H9 (cell line): Measurements from ENCODE around the gene PTPRN2. TPM values are rescaled to one million over a fixed set of nuclear protein-coding genes. Genes with fewer than 3 reads are reported as not detected.

Source experiments
- DNase-seq: peaks from one replicate; pipeline ENCODE4 v3.0.0-alpha.2; 2017
- H2AFZ ChIP-seq: one replicate; pipeline ENCODE4 v1.6.1; 2013; ENCODE audit warnings: mild to moderate bottlenecking, low read length, control low read depth, moderate library complexity
- H2AK5ac ChIP-seq: 2 replicates; pipeline ENCODE4 v1.6.1; 2013; ENCODE audit warnings: low read length, control low read depth, mixed read lengths; ENCODE audit not compliant: insufficient read length
- H2BK120ac ChIP-seq: one replicate; pipeline ENCODE4 v1.6.1; 2013; ENCODE audit warnings: low read depth, mild to moderate bottlenecking, low read length, control low read depth, inconsistent platforms; ENCODE audit not compliant: poor library complexity, severe bottlenecking
- H2BK12ac ChIP-seq: 2 replicates; pipeline ENCODE4 v1.6.1; 2013; ENCODE audit warnings: low read length, control low read depth, mixed read lengths, low read depth; ENCODE audit not compliant: insufficient read length
- H2BK15ac ChIP-seq: 2 replicates; pipeline ENCODE4 v1.6.1; 2013; ENCODE audit warnings: low read depth, low read length, control low read depth
- H2BK20ac ChIP-seq: one replicate; pipeline ENCODE4 v1.6.1; 2013; ENCODE audit warnings: low read depth, mild to moderate bottlenecking, low read length, control low read depth, inconsistent platforms; ENCODE audit not compliant: poor library complexity, severe bottlenecking
- H2BK5ac ChIP-seq: 2 replicates; pipeline ENCODE4 v1.6.1; 2013; ENCODE audit warnings: low read length, control low read depth, mixed read lengths; ENCODE audit not compliant: insufficient read length
- H3K14ac ChIP-seq: 2 replicates; pipeline ENCODE4 v1.6.1; 2013; ENCODE audit warnings: low read length, control low read depth; ENCODE audit not compliant: insufficient read depth
- H3K18ac ChIP-seq: 2 replicates; pipeline ENCODE4 v1.6.1; 2013; ENCODE audit warnings: low read depth, mild to moderate bottlenecking, mixed read lengths, low read length, control low read depth; ENCODE audit not compliant: insufficient read length
- H3K23ac ChIP-seq: 2 replicates; pipeline ENCODE4 v1.6.1; 2013; ENCODE audit warnings: low read length, control low read depth, mixed read lengths, low read depth; ENCODE audit not compliant: insufficient read length
- H3K23me2 ChIP-seq: 2 replicates; pipeline ENCODE4 v1.6.1; 2013; ENCODE audit warnings: low read depth, mild to moderate bottlenecking, mixed read lengths, low read length, control low read depth; ENCODE audit not compliant: insufficient read length, poor library complexity, severe bottlenecking
- H3K27ac ChIP-seq: 2 replicates; pipeline ENCODE4 v1.5.1; 2013; ENCODE audit warnings: low read length, control low read depth, mixed read lengths, low read depth; ENCODE audit not compliant: insufficient read length
- H3K27me3 ChIP-seq: 2 replicates; pipeline ENCODE4 v1.6.1; 2013; ENCODE audit warnings: low read length, control low read depth, inconsistent platforms; ENCODE audit not compliant: insufficient read depth
- H3K4ac ChIP-seq: 2 replicates; pipeline ENCODE4 v1.6.1; 2013; ENCODE audit warnings: low read depth, mild to moderate bottlenecking, control low read depth, inconsistent platforms, low read length, moderate library complexity
- H3K4me1 ChIP-seq: 2 replicates; pipeline ENCODE4 v1.6.1; 2013; ENCODE audit warnings: low read length, control low read depth, inconsistent platforms; ENCODE audit not compliant: insufficient read depth
- H3K4me2 ChIP-seq: 2 replicates; pipeline ENCODE4 v1.6.1; 2013; ENCODE audit warnings: low read length, control low read depth, mixed read lengths; ENCODE audit not compliant: insufficient read length, insufficient read depth
- H3K56ac ChIP-seq: 2 replicates; pipeline ENCODE4 v1.6.1; 2013; ENCODE audit warnings: low read depth, mild to moderate bottlenecking, mixed read lengths, low read length, control low read depth; ENCODE audit not compliant: insufficient read length
- H3K79me1 ChIP-seq: 2 replicates; pipeline ENCODE4 v1.6.1; 2013; ENCODE audit warnings: low read depth, mild to moderate bottlenecking, moderate library complexity, low read length, control low read depth, inconsistent platforms; ENCODE audit not compliant: insufficient read depth, poor library complexity, severe bottlenecking
- H3K79me2 ChIP-seq: 2 replicates; pipeline ENCODE4 v1.6.1; 2013; ENCODE audit warnings: low read length, control low read depth, inconsistent platforms; ENCODE audit not compliant: insufficient read depth
- H3K9ac ChIP-seq: 2 replicates; pipeline ENCODE4 v1.6.1; 2013; ENCODE audit warnings: low read length, control low read depth, mixed read lengths; ENCODE audit not compliant: insufficient read length; ENCODE audit errors: extremely low read depth
- H3K9me3 ChIP-seq: one replicate; pipeline ENCODE4 v1.6.1; 2013; ENCODE audit warnings: low read depth, low read length, inconsistent platforms; ENCODE audit not compliant: control insufficient read depth
- H3T11ph ChIP-seq: one replicate; pipeline ENCODE4 v1.6.1; 2013; ENCODE audit warnings: mild to moderate bottlenecking, low read length, control low read depth, inconsistent platforms
- H4K20me1 ChIP-seq: one replicate; pipeline ENCODE4 v1.6.1; 2013; ENCODE audit not compliant: control insufficient read depth, insufficient read length, insufficient read depth
- H4K5ac ChIP-seq: 2 replicates; pipeline ENCODE4 v1.6.1; 2013; ENCODE audit warnings: low read depth, mild to moderate bottlenecking, mixed read lengths, low read length, control low read depth; ENCODE audit not compliant: insufficient read length
- H4K8ac ChIP-seq: replicated peaks from 2 replicates; pipeline ENCODE4 v1.6.1; 2013; ENCODE audit warnings: low read length, control low read depth, mixed read lengths, low read depth; ENCODE audit not compliant: insufficient read length
- H4K91ac ChIP-seq: 2 replicates; pipeline ENCODE4 v1.6.1; 2013; ENCODE audit warnings: low read depth, mild to moderate bottlenecking, moderate library complexity, mixed read lengths, low read length, control low read depth; ENCODE audit not compliant: insufficient read length
- H3K27ac Mint-ChIP-seq, 3 experiments: 2 replicates in 2 of 3; 3 replicates in 1 of 3; pipeline ENCODE4 v1.8.0; 2020 to 2021; ENCODE audit warnings: mixed read lengths in 3 of 3, mild to moderate bottlenecking in 1 of 3, moderate library complexity in 1 of 3
- H3K27me3 Mint-ChIP-seq: 2 replicates; pipeline ENCODE4 v1.8.0; 2021; ENCODE audit warnings: low read depth, mild to moderate bottlenecking, moderate library complexity, mixed read lengths
- H3K36me3 Mint-ChIP-seq, 3 experiments: 2 replicates in 2 of 3; 3 replicates in 1 of 3; pipeline ENCODE4 v1.8.0; 2020 to 2021; ENCODE audit warnings: low read depth in 3 of 3, mixed read lengths in 3 of 3; ENCODE audit not compliant: insufficient read depth in 1 of 3
- H3K4me1 Mint-ChIP-seq, 2 experiments: 2 replicates each; pipeline ENCODE4 v1.8.0; 2020; ENCODE audit warnings: mixed read lengths in 2 of 2
- H3K4me3 Mint-ChIP-seq, 2 experiments: 2 replicates in 1 of 2; 3 replicates in 1 of 2; pipeline ENCODE4 v1.8.0; 2020 to 2021; ENCODE audit warnings: mild to moderate bottlenecking in 2 of 2, mixed read lengths in 2 of 2, moderate library complexity in 1 of 2
- H3K9me3 Mint-ChIP-seq, 2 experiments: 2 replicates in 1 of 2; 3 replicates in 1 of 2; pipeline ENCODE4 v1.8.0; 2020; ENCODE audit warnings: mild to moderate bottlenecking in 2 of 2, mixed read lengths in 2 of 2, moderate library complexity in 1 of 2
- whole genome bisulfite sequencing: extraction: QIAGEN DNeasy Blood & Tissue Kit; methylation state at CpG from one replicate; pipeline ENCODE4 v1.1.7; 2013; ENCODE audit warnings: missing lambda C conversion rate, low lambda C conversion rate, mixed read lengths; ENCODE audit not compliant: insufficient read length; ENCODE audit errors: extremely low coverage; 5-methylcytosine and 5-hydroxymethylcytosine counted together
- total RNA-seq: library from RNA; stranded (reverse); gene quantifications from 2 replicates; pipeline ENCODE4 v1.2.1, GENCODE V29; 2021
- TF ChIP-seq, protein P1 (sequence below): fragments of 200-600 bp; sonication (generic); conservative IDR thresholded peaks from 3 replicates; pipeline ENCODE4 v1.8.0; 2021; ENCODE audit warnings: antibody characterized with exemption, mild to moderate bottlenecking

Gene PTPRN2
- total RNA-seq, 1 experiment from 2014 or later = 5.2 TPM

DNA sequence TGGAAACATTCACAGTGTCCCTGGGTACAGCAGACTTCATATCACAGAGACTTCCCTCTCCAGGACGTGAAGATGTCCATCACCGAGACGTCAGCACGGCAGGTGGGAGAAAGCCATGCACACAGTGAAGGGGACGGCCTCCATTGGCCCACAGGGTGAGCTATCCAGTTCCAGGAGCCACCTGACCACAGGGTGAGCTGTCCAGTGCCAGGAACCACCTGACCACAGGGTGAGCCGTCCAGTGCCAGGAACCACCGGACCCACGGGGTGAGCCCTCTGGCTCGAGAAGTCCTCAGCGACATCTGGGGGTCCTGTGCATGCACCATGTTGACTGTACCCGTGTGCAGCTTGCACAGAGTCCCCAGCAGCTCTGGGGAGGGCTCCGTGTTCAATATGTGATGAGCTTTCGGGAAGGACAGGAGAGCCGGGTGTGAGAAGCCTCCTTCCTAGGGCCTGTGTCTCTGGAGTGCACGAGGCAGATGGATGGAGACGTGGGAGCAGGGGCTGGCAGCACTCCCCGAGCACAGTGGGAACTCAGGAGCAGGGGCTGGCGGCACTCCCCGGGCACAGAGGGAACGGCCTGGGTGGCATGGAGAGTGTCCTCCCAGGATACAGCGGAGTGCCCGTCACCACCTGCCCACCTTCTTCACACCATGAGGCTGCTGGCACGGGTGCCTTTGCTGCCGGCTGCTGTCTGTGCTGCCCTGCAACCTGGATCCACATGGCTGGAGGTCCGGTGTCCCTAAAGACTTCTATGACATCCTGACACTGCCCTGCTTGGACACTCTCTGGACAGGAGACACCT, 634.6 kb downstream of the PTPRN2 start:
- no peaks in the 10 kb centered on the region for H3K79me1 ChIP-seq
- no peak overlapping the region for H3K9ac ChIP-seq
- H2AK5ac ChIP-seq = no peak overlapping the region
- H3K23me2 ChIP-seq = no peaks in the 10 kb centered on the region
- no peaks in the 10 kb centered on the region for H3K79me2 ChIP-seq
- peaks cover 4% of the 10 kb centered on the region; the same call in 1 of the 2 replicates for H3K4me1 ChIP-seq
- H4K8ac ChIP-seq = no peak overlapping the region
- no CpG with 5 or more reads among the region's 25 CpGs for WGBS
- Mint-ChIP-seq H3K36me3 (peaks cover 2 to 17% (median 8%) of the 10 kb centered on the region in 3 experiments; a peak in 6 of 7 replicates), H3K4me1 (peaks cover 23 to 29% of the 10 kb centered on the region in 2 experiments), H3K27me3 (peaks cover 11% of the 10 kb centered on the region), H3K27ac (peak overlapping the region in 1 of 3 experiments; percentile 10; a peak in 1 of 7 replicates), H3K4me3 (no peak overlapping the region), H3K9me3 (peaks cover 19% of the 10 kb centered on the region in 2 experiments)
- no peaks in the 10 kb centered on the region for H4K20me1 ChIP-seq
- H3K9me3 ChIP-seq = no peaks in the 10 kb centered on the region
- no peak overlapping the region for H3K23ac ChIP-seq
- H4K5ac ChIP-seq = no peak overlapping the region
- H2AFZ ChIP-seq = no peak overlapping the region
- H3K18ac ChIP-seq = no peak overlapping the region
- H3T11ph ChIP-seq = no peak overlapping the region
- H3K27ac ChIP-seq = no peak overlapping the region
- TF ChIP-seq, protein P1, sequence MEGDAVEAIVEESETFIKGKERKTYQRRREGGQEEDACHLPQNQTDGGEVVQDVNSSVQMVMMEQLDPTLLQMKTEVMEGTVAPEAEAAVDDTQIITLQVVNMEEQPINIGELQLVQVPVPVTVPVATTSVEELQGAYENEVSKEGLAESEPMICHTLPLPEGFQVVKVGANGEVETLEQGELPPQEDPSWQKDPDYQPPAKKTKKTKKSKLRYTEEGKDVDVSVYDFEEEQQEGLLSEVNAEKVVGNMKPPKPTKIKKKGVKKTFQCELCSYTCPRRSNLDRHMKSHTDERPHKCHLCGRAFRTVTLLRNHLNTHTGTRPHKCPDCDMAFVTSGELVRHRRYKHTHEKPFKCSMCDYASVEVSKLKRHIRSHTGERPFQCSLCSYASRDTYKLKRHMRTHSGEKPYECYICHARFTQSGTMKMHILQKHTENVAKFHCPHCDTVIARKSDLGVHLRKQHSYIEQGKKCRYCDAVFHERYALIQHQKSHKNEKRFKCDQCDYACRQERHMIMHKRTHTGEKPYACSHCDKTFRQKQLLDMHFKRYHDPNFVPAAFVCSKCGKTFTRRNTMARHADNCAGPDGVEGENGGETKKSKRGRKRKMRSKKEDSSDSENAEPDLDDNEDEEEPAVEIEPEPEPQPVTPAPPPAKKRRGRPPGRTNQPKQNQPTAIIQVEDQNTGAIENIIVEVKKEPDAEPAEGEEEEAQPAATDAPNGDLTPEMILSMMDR = no peak
- no peak overlapping the region for H2BK12ac ChIP-seq
- no peaks in the 10 kb centered on the region for H3K27me3 ChIP-seq
- no peak overlapping the region for H3K56ac ChIP-seq
- no peak overlapping the region for H4K91ac ChIP-seq
- no peak overlapping the region for H2BK5ac ChIP-seq
- no peak overlapping the region for H3K4ac ChIP-seq
- no peak overlapping the region for H3K4me2 ChIP-seq
- no peak overlapping the region for H2BK20ac ChIP-seq
- H2BK15ac ChIP-seq = no peak overlapping the region
- peak overlapping the region; percentile 63; the same call in 1 of the 2 replicates for H3K14ac ChIP-seq
- DNase-seq = peak; percentile 19
- H2BK120ac ChIP-seq = no peak overlapping the region
